ENCODE data around the gene SDS.

DNA sequence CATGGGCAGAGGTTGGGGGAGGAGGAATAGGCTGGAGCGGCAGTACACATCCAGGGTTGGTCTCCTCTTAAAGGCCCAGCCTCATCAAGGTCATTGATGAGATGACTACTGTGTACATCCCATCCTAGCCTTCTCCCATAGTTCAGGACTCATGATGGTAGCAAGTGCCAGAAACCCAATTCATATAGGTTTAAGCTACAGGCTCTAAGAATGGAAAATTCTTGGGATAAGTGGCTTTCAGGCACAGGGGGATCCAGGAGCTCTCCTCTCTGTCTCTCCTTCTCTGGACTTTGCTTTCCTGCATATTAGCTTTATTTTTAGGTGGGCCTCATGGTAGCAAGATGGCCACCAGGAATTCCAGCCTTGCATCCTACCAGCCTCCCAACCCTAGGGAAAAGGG lies 24.8 kb upstream of the SDS start:
- TF ChIP-seq, protein P1, sequence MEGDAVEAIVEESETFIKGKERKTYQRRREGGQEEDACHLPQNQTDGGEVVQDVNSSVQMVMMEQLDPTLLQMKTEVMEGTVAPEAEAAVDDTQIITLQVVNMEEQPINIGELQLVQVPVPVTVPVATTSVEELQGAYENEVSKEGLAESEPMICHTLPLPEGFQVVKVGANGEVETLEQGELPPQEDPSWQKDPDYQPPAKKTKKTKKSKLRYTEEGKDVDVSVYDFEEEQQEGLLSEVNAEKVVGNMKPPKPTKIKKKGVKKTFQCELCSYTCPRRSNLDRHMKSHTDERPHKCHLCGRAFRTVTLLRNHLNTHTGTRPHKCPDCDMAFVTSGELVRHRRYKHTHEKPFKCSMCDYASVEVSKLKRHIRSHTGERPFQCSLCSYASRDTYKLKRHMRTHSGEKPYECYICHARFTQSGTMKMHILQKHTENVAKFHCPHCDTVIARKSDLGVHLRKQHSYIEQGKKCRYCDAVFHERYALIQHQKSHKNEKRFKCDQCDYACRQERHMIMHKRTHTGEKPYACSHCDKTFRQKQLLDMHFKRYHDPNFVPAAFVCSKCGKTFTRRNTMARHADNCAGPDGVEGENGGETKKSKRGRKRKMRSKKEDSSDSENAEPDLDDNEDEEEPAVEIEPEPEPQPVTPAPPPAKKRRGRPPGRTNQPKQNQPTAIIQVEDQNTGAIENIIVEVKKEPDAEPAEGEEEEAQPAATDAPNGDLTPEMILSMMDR (IDR thresholded peaks at IDR 0.05), result no peak
- TF ChIP-seq ZFX (IDR thresholded peaks at IDR 0.05; ENCODE audit: borderline replicate concordance), result no peak

All from 22Rv1 (cell line).